AG09309 (cell line): Measurements from ENCODE around the gene TMEM150A.

ENCODE experiments used
- DNase-seq: peaks from one replicate; pipeline ENCODE4 v3.0.0-alpha.2; 2010; ENCODE audit warnings: low read depth
- H3K4me3 ChIP-seq: 2 replicates; pipeline ENCODE4 v1.5.1; 2011; ENCODE audit warnings: mild to moderate bottlenecking, low read depth, low read length, moderate library complexity; ENCODE audit not compliant: control insufficient read depth
- TF ChIP-seq, protein P1 (sequence below): IDR thresholded peaks from 2 replicates; pipeline ENCODE4 v1.5.1; 2011; ENCODE audit warnings: mild to moderate bottlenecking, low read depth, low read length, inconsistent platforms; ENCODE audit not compliant: insufficient read depth, control insufficient read depth; ENCODE audit errors: missing control alignments

TMEM150A gene, protein sequence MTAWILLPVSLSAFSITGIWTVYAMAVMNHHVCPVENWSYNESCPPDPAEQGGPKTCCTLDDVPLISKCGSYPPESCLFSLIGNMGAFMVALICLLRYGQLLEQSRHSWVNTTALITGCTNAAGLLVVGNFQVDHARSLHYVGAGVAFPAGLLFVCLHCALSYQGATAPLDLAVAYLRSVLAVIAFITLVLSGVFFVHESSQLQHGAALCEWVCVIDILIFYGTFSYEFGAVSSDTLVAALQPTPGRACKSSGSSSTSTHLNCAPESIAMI

DNA sequence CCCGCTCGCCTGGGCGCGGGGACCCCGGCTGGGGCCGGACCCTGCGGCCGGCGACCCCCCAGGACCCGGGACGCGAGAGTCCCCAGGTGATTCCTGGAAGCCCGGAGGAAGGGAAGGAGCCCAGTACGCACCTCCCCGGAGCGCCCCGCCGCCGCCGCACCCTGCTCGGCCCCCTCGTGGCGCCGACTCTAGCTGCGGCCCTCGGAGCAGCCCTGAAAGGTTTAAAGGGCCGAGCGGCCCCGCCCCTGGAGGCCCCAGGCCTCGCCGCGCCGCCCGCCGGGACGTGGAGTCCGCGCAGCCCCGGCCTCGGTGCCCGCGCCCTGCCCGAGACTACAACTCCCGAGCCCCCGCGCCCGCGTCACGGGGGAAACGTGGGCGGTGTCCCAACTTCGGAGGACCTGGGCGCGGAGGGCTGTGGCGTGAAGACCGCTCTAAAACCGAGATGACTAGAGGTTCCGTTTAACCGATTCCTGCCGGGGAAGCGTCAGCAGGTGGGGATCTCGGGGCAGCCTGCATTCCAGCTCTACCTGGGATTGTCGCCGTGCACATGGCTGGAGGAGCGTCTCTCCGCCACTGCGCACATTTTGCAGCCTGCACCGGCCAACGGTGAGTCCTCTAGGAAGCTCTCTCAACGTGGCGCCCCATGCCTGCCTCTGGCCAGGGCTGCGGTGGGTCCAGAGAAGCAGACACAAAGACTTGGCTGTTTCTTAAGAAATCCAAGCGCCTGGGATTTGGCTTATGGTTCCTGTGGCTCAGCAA is at the start of gene TMEM150A:
Gene TMEM150A (minus strand): TSS at position 223 of the 759 bp plus-strand sequence. CDS start 750 bp downstream, outside the sequence.
- TF ChIP-seq, protein P1, sequence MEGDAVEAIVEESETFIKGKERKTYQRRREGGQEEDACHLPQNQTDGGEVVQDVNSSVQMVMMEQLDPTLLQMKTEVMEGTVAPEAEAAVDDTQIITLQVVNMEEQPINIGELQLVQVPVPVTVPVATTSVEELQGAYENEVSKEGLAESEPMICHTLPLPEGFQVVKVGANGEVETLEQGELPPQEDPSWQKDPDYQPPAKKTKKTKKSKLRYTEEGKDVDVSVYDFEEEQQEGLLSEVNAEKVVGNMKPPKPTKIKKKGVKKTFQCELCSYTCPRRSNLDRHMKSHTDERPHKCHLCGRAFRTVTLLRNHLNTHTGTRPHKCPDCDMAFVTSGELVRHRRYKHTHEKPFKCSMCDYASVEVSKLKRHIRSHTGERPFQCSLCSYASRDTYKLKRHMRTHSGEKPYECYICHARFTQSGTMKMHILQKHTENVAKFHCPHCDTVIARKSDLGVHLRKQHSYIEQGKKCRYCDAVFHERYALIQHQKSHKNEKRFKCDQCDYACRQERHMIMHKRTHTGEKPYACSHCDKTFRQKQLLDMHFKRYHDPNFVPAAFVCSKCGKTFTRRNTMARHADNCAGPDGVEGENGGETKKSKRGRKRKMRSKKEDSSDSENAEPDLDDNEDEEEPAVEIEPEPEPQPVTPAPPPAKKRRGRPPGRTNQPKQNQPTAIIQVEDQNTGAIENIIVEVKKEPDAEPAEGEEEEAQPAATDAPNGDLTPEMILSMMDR: peak; percentile 10
- peak within 1 kb of the TSS; percentile 64 for H3K4me3 ChIP-seq
- no peak for DNase-seq

DNA sequence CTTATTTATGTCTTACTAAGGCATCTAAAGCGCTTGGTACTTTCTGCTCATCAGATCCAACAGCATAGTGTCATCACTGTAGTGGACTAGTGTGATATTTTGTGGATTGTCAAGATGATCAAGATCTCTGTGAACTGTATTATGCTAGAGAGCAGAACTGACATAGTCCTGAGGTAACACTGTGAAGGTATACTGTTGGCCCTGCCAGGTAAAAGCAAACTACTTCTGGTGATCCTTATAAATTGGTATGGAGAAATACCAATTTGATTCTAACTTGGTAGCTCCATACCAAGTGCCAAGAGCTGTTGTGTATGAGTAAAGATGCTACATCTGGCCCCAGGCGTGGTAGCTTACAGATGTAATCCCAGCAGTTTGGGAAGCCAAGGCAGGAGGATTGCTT is 49.6 kb upstream of the TMEM150A start:
- TF ChIP-seq, protein P1: no peak
- H3K4me3 ChIP-seq: no peak overlapping the region
- no peak for DNase-seq

DNA sequence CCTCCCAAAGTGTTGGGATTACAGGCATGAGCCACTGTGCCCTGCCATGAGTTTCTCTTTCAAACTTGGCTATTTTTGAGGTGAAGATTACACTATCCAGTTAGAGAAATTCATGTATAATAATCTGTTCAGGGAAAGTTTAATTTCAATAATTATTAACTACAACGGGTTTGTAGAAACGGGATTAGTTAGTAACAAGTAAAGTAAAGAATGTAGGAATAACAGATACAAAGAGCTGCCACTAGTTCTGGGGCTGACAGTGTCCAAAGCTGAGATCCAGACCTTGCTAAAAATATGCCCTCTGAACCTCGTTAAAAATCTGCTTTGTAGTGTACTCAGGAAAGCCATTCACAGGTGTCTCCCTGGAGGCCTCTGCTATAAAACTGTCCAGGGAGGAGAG is 48.6 kb upstream of the TMEM150A start:
- TF ChIP-seq, protein P1: no peak
- H3K4me3 ChIP-seq: no peak overlapping the region
- DNase-seq: no peak

DNA sequence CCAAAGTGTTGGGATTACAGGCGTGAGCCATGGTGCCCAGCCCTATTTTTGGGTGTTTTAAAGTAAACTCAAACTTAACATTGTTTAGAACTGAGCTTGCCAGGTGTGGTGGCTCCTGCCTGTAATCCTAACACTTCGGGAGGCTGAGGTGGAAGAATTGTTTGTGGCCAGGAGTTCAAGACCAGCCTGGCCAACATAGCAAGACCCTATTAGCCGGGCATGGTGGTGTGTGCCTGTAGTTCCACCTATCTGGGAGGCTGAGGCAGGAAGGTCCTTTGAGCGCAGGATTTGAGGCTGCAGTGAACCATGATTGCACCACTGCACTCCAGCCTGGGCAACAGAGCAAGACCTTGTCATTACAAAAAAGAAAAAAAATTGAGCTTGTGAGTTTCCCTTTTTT is 48.0 kb upstream of the TMEM150A start:
- TF ChIP-seq, protein P1: no peak

DNA sequence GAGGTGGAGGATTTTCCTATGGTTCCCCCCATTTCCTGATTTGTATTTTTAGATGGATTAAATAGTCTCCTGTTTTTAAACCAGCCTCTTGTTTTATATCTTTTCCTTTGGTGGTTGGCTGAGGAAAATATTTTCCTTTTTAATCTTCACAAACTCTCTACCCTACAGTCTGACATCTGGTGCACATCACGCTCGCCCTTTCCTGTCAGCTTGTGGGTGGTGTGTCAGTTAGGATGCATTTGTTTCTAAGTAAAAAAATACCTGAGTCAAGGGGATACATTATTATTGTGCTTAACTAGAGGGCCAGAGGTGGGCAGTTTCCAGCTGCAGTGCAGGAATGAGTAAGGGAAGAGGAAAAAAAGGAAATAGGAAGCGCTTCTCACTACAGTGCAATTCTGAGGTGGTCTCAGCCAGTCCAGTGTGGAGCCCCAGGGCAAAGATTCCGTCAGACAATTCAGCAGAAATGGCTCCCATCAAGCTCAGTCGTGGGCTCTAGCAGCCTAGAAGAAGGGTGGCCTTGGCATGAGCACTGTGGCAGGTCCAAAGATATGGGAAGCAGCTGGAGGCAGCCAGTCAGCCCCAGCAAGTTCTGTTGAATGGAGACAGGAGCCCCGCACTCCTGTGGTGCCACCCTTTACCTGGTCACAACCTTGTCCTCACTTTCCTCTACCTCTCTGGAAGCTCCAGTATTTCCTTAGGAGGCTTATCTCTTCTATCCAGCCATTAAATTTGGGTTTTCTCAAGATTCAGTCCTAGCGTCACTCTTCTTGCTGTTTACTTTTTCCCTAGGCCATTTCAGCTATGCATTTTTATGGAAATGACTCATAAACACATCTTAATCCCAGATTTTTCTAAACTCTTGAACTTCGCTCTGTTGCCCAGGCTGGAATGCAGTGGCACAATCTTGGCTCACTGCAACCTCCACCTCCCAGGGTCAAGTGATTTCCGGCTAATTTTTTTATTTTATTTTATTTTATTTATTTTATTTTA is 47.0 kb upstream of the TMEM150A start:
- TF ChIP-seq, protein P1: no peak
- no peak overlapping the region for H3K4me3 ChIP-seq
- peak; percentile 55 for DNase-seq

More for the DNA sequence above, 48.0 kb upstream of the TMEM150A start:
- no peak for DNase-seq
- no peak overlapping the region for H3K4me3 ChIP-seq

DNA sequence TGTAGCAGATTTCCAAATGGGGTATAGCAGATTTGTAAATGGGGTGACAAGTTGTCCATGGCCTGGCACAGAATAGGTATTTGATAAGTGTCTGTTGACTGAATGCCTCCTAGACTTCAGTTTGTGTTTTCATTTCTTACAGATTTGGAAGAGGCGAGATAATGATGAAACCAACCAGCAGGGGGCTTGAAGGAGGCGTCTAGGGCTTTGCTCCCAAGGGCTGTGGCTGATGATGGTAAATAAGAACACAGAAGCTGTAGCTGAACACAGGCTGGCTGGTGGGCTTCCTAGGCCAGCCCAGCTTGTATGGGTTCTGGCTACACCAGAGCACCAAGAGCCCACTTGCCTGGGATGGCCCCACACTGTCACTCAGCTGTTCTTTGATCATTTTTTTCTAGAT is 46.1 kb upstream of the TMEM150A start:
- no peak for DNase-seq
- TF ChIP-seq, protein P1: peak; percentile 71
- H3K4me3 ChIP-seq: no peak overlapping the region
